ENCODE measurements around the gene TSPAN15. TPM values are rescaled to one million over a fixed set of nuclear protein-coding genes. Genes with fewer than 3 reads are reported as not detected.

The TSPAN15 gene
- polyA plus RNA-seq, 4 donors, result 58.2 to 77.6 (median 66.0) TPM

- DNase-seq (ENCODE audit: low read depth in 4 of 4, low spot score in 3 of 4), result no peak
Measured at GRCh38 chr10:69464401-69464800, 13.1 kb downstream of the TSPAN15 start.

- DNase-seq (ENCODE audit: low read depth in 4 of 4, low spot score in 3 of 4), result no peak
Measured at GRCh38 chr10:69464801-69465401, 13.6 kb downstream of the TSPAN15 start.

DNA sequence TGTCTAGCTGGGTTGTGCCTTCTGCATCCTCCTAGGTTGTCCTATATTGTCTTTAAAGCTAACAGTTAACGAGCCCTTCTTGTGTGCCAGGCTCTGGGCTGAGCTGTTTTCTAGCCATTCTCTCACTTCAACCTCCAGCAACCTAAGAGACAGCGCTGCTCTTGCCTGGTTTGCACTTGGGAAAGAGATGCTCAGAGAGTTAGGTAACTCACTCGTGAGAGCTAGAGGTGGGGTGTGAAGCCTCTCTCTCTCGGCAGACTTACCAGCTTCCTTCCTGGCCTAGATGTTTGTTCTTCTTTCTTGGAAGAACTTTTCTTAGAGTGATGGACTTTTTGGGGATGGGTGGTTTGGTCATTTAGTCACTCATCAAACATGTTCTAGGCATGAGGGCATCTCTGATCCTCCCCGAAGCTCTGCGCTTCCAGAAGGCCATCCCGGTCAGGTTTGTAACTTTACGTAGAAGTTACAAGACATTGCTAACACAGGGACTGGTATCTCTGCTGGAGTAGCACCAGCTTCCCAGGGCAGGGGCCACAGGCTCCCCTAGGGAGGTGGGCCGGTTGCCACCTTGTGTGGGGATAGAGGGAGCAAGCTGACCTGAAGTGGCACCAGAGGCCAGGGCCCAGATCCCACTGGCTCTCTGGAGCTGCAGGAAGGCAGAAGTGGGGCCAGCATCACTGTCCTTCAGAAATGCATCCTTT is 14.3 kb downstream of the TSPAN15 start:
- DNase-seq (ENCODE audit: low read depth in 4 of 4, low spot score in 3 of 4), result no peak

DNA sequence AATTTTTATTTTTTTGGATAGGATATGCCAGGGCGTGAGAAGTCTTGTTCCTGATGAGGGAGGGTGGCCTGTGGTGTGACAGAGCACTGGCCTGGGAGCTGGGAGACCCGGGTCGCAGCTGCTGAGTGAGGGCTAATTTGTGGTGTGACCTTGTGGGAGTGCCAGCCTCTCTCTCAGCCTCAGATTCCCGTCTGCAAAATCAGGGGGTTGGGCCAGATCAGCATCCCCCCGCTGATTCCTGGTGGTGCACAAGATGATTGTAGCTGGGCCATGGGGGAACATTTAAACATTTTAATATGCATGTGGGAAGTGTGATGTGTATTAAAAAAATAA is 14.9 kb downstream of the TSPAN15 start:
- DNase-seq (ENCODE audit: low read depth in 4 of 4, low spot score in 3 of 4), result no peak

DNA sequence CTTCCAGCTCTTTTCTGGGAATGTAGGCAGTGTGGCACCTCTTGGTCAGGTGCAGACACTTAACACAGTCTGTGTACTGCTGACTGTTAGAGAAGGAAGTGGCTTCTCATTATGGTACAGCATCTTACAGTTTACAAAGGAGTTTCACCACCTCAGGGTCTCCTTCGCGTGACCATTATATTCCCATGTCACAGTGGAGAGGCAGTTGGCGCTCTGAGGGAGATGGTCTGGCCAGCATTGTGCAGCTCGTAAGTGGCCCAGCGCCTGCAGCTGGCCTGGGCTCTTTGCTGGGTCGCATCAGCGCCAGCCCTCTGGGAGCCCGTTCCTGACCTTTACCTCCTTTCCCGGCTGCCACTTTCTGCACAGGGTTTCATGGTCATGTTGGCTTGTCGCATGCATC is 15.4 kb downstream of the TSPAN15 start:
- no peak for DNase-seq (ENCODE audit: low read depth in 4 of 4, low spot score in 3 of 4)

- DNase-seq (ENCODE audit: low read depth in 4 of 4, low spot score in 3 of 4), result no peak
Measured at GRCh38 chr10:69467928-69468750, 16.9 kb downstream of the TSPAN15 start.

GRCh38 chr10:69468751-69469089 is 17.5 kb downstream of the TSPAN15 start:
- no peak for DNase-seq (ENCODE audit: low read depth in 4 of 4, low spot score in 3 of 4)

- DNase-seq (ENCODE audit: low read depth in 4 of 4, low spot score in 3 of 4), result no peak
Measured at GRCh38 chr10:69469976-69470375, 18.7 kb downstream of the TSPAN15 start.

GRCh38 chr10:69470463-69471384 is 19.5 kb downstream of the TSPAN15 start:
- no peak for DNase-seq (ENCODE audit: low read depth in 4 of 4, low spot score in 3 of 4)

- DNase-seq (ENCODE audit: low read depth in 4 of 4, low spot score in 3 of 4), result no peak
Measured at GRCh38 chr10:69472142-69472541, 20.9 kb downstream of the TSPAN15 start.

GRCh38 chr10:69472544-69472943 is 21.3 kb downstream of the TSPAN15 start:
- no peak for DNase-seq (ENCODE audit: low read depth in 4 of 4, low spot score in 3 of 4)

DNA sequence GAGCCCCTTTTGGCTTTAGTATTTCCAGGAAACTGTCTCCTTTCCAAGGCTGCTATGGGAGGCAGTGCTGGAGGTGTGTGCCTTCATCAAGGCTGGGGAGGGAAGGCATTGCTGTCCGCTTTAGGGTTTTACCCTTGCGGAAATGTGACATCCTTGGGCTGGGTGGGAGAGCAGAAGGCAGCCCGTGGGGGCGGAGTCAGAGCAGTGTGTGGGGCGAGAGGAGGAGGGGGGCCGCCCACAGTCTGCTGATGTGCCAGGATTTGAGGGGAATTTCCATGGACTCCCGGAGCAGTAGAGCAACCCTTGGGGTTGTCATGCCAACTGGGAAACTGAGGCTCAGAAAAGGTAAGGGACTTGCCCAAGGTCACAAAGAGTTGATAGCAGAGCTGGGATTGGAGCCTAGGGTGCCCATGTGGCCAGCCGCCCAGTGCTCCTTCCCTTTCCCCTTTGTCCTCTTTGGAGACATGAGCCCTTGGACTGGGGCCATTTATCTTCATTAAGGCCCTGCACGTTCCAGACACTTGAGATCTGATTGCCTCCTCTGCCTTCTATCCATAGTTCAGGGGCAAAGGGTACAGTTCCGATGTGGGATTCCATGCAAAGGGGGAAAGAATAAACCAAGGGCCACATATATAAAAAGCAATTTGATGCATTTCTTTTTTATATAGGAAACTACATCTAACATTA is 22.2 kb downstream of the TSPAN15 start:
- DNase-seq (ENCODE audit: low read depth in 4 of 4, low spot score in 3 of 4), result no peak

DNA sequence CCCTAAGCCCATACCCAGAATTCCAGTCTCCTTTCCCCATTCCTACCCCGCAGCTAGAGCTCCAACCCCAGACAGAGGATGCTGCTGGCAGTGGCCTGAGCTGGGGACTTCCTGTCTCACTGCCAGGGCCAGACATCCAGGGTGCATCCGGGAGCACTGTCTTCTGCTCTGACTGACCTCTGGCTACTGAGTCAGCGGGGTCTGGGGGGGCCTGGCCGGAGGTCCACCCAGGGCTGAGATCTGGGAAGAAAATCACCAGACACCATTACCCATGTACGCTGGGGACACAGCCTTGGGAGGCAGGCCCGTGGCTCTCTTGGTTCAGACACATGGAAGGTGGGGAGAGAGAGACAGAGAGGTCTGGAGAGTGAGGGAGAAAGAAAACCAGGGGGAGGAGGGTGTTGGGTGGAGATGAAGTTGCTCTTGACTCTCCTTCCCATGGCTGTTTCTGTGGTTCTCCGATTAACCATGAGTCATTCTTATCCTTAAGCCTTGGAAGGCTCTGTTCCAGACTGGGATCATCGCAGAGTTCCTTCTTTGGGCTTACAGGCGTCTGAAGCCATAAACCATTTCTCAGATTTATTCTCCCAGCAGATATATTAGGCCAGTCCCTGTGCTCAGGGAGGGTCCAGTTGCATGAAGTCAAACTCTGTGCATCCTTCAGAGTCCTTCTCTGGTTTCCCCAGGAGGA is 23.6 kb downstream of the TSPAN15 start:
- DNase-seq (ENCODE audit: low read depth in 4 of 4, low spot score in 3 of 4), result no peak

- DNase-seq (ENCODE audit: low read depth in 4 of 4, low spot score in 3 of 4), result no peak
Measured at GRCh38 chr10:69475433-69475830, 24.2 kb downstream of the TSPAN15 start.

- DNase-seq (ENCODE audit: low read depth in 4 of 4, low spot score in 3 of 4), result no peak
Measured at GRCh38 chr10:69477968-69478597, 26.8 kb downstream of the TSPAN15 start.

DNA sequence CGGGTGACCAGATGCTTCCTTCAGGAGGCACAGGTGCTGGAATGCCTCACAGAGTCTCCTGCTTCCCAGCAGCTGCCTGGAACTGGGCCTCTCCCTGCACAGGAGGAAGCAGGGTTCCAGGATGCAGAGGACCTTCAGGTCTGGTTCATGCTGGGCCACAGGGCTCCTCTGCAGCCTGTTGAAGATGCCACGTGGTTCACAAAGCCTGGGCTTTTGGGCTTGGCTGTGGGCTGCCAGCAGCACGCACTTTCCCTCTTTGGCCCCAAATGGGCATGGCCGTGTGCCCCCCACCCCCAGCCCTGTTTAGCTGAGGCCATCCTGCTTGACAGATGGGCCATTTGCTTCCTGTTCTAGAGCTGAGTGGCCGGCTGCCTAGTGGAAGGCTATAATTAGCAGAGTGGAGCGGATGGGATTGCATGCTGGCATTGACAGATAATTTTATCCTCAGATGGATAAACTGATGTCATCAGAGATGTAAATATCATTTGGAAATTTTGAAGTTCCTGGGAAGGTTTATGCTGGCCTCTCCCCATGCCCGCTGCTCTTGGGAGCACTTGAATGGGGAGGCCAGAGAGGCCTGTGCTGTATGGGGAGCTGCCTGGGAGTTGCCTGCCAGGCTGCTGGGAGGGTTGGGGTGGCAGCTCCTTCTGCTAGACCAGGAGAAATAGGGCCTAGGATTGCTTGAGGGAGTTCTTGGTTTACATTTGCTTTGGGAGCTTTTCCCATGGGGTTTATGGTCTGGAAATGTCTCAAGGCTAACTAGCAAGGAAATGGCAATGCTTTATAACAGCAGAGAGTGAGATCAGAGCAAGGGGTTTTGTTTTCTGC is 28.2 kb downstream of the TSPAN15 start:
- no peak for DNase-seq (ENCODE audit: low read depth in 4 of 4, low spot score in 3 of 4)

- no peak for DNase-seq (ENCODE audit: low read depth in 4 of 4, low spot score in 3 of 4)
Measured at GRCh38 chr10:69480068-69480412, 28.8 kb downstream of the TSPAN15 start.

DNA sequence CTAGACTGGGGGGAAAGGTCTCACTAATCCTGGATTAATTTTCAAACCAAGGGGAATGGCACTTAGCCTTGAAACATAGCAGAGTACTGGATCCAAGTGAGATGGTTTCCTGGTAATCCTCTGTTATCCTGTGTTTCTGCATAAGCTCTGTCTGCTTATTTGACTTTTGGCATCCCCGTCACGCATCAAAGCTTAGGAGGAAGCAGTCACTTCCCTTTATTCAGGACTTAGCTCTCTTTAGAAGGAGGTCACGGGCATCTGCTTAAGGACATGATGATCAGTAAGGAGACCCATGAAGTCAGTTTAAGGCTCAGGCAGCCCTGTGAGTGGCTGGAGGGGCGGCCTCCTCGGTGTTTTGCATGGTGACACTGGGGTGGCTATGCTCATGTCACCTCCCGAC is 30.0 kb downstream of the TSPAN15 start:
- peak in 2 of 4 donors; percentile 36 to 43 for DNase-seq (ENCODE audit: low read depth in 4 of 4, low spot score in 3 of 4)

All from right renal pelvis (tissue), 4 donors.